Activated B cell treated with CpG ODN at 0.5 μM for 24 hours (primary cell): ENCODE data around the gene HOXB3. TPM values are rescaled to one million over a fixed set of nuclear protein-coding genes. Genes with fewer than 3 reads are reported as not detected.

ENCODE experiments used
- ATAC-seq: fragments of 200-7000 bp; cut with Tn5 transposase; one replicate; pipeline ENCODE4 v1.10.0; 2021; ENCODE audit warnings: low read depth, mild to moderate bottlenecking, moderate library complexity
- CTCF ChIA-PET: fragments of 350-600 bp; sonication (Branson Sonifier 250); formaldehyde crosslinking; loops from one replicate; lab custom pipeline; 2021; ENCODE audit warnings: antibody characterized with exemption; lab: Charles Lee
- POLR2A ChIA-PET: fragments of 350-600 bp; sonication (Branson Sonifier 250); formaldehyde crosslinking; loops from one replicate; lab custom pipeline; 2021; ENCODE audit warnings: antibody characterized with exemption; lab: Charles Lee
- DNase-seq: peaks from one replicate; pipeline ENCODE4 v3.0.0; 2022
- H3K27ac Mint-ChIP-seq: one replicate; pipeline ENCODE4 v1.8.0; 2020; ENCODE audit warnings: mixed read lengths
- H3K27me3 Mint-ChIP-seq: one replicate; pipeline ENCODE4 v1.8.0; 2021; ENCODE audit warnings: mixed read lengths
- H3K36me3 Mint-ChIP-seq: one replicate; pipeline ENCODE4 v1.8.0; 2021; ENCODE audit warnings: low read depth, mixed read lengths
- H3K4me1 Mint-ChIP-seq: one replicate; pipeline ENCODE4 v1.8.0; 2021; ENCODE audit warnings: mixed read lengths
- H3K4me3 Mint-ChIP-seq: one replicate; pipeline ENCODE4 v1.8.0; 2020; ENCODE audit warnings: mild to moderate bottlenecking, mixed read lengths
- H3K9me3 Mint-ChIP-seq: one replicate; pipeline ENCODE4 v1.8.0; 2020; ENCODE audit warnings: mixed read lengths
- intact Hi-C: fragments of 100-400 bp; cut with micrococcal nuclease; formaldehyde crosslinking; loops from one replicate; pipeline ENCODE4 v1.15.1; 2024
- total RNA-seq: library from RNA; stranded (reverse); gene quantifications from 2 replicates; pipeline ENCODE4 v1.2.3, GENCODE V29; 2022
- TF ChIP-seq, protein P1 (sequence below): fragments of 200-600 bp; IDR thresholded peaks from one replicate; pipeline ENCODE4 v1.8.0; 2022; ENCODE audit warnings: antibody characterized with exemption, mild to moderate bottlenecking

HOXB3 gene
- total RNA-seq = 1.4 and 2.6 TPM in 2 replicates

DNA sequence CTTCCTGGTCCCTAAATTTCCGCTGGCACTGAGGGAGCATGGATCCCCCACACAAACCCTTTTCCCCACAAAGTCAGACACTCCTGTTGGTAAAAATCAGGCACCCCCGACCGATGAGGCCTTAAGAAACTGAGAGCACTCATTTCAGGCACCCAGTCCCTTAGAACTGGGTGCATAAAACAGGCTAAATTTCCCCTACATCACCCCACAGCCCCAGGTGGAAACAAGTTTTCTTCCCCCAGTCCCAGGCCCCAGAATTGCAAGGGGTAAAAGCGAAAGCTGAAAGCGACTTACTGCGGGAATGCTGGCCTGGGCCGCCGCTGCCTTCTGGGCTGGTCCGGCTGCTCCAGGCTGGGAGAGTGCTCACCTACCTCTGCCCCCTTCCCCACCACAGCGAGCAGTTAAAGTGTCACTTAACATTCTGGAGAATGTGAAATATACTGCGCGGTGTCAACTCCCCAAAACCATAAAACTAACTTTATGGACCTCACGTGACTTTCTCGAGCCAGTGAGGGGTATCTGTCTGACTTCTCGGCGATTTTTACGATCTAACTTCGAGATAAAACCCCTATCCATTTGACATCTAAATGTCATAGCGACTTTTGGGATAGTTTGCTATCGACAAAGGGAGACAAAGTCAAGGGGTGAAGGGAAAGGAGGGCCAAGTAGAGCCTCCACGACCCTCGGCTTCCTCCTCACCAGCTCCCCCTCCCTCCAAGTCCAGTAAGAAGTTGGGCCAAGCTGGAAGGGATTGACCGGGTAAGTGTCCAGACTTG lies at the start of gene HOXB3:
HOXB3 (minus strand) TSS at position 411 of the 776 bp plus-strand sequence. CDS start 37,767 bp downstream, outside the sequence.
- TF ChIP-seq, protein P1, sequence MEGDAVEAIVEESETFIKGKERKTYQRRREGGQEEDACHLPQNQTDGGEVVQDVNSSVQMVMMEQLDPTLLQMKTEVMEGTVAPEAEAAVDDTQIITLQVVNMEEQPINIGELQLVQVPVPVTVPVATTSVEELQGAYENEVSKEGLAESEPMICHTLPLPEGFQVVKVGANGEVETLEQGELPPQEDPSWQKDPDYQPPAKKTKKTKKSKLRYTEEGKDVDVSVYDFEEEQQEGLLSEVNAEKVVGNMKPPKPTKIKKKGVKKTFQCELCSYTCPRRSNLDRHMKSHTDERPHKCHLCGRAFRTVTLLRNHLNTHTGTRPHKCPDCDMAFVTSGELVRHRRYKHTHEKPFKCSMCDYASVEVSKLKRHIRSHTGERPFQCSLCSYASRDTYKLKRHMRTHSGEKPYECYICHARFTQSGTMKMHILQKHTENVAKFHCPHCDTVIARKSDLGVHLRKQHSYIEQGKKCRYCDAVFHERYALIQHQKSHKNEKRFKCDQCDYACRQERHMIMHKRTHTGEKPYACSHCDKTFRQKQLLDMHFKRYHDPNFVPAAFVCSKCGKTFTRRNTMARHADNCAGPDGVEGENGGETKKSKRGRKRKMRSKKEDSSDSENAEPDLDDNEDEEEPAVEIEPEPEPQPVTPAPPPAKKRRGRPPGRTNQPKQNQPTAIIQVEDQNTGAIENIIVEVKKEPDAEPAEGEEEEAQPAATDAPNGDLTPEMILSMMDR = no peak
- Mint-ChIP-seq H3K27me3 (peaks cover 78% of the 10 kb centered on the region), H3K4me3 (peak within 1 kb of the TSS; percentile 64)

DNA sequence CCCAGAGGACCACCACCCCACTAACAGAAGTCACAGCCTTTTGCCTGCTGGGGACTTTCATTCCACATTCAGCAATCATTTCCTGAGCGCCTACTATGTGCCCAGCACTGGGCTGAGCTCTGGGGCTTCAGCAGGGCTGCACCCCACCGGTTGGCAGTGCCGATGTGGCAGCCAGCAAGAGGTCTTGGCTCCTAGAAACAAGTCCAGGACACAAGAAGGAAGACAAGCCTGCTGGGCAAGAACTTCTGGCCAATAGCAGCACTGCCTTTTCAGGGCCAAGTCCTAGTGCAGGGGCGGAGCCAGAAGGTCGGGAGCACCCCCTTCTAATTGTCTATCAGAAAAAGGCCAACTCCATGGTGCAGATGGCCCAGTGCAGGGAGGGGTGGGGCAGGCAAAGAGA lies 49.1 kb upstream of the HOXB3 start:
- ATAC-seq (no peak), DNase-seq (no peak)
- Mint-ChIP-seq H3K4me3 (no peak overlapping the region), H3K27me3 (peaks cover 85% of the 10 kb centered on the region), H3K9me3 (no peaks in the 10 kb centered on the region), H3K36me3 (no peaks in the 10 kb centered on the region), H3K4me1 (peaks cover 15% of the 10 kb centered on the region), H3K27ac (no peak overlapping the region)
- intact Hi-C loops = no loop called here
- TF ChIP-seq, protein P1 = no peak
- ChIA-PET POLR2A (no interaction called here), CTCF (no interaction called here)

More for the DNA sequence above, at the start of gene HOXB3:
- Mint-ChIP-seq H3K27ac (no peak within 1 kb of the TSS), H3K9me3 (no peaks in the 10 kb centered on the region), H3K4me1 (peaks cover 50% of the 10 kb centered on the region), H3K36me3 (no peaks in the 10 kb centered on the region)
- ChIA-PET CTCF (interaction anchor here (0.7 to 2.9 kb wide), 6 partner anchors 23 to 282 kb away, joined by 3 to 13 read pairs (median 4); no protein-coding TSS in a partner anchor), POLR2A (no interaction called here)
- intact Hi-C loops = loop anchor here (10.0 kb wide), 1 partner anchor 435 kb away; no protein-coding TSS in a partner anchor
- ATAC-seq (no peak), DNase-seq (no peak)

DNA sequence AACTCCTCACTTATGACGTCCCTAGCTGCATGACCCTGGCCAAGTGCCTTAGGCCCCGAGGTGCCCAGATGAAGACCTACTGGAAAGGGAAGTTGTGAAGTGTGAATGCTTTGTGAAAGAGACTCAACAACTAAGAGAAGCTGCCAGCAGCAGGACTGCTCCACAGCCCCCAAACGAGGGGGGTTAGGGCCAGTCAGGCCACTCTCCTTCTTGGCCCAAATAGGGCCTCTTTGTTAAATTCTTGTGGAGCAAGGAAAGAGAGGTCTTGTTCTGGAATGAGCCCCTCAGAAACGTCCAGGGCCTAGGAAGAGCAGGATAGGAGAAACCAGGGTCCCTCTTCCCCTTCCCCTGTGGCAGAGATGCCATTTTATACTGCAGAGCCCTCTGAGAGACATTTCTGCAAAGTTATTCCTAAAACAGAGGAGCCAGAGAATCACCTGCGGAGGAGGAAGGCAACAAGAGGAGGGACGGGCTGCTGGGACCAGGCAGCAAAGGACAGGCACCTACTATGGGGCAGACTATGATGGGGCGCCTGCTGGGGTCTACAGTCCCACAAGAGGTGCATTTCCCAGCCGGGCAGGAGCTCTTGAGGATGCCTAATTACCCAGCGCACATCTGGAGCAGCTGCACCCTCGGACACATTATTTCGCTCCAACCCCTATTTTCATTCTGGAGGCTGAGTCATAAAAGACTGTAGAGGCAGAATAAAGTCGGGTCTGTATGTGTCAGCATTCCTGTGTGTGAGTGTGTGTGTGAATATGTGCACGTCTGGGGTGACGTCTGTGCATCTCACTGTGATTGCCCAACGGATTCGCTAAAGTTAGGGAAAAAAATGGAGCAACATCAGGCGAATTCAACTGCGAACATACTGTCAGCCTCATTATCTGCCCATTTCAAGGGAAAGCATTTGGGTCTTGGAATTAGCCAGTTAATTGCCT lies 47.6 kb upstream of the HOXB3 start:
- POLR2A ChIA-PET = no interaction called here
- H3K27me3 Mint-ChIP-seq = peaks cover 81% of the 10 kb centered on the region
- ATAC-seq (no peak), DNase-seq (no peak)
- no peaks in the 10 kb centered on the region for H3K9me3 Mint-ChIP-seq
- no peaks in the 10 kb centered on the region for H3K36me3 Mint-ChIP-seq
- H3K27ac Mint-ChIP-seq = no peak overlapping the region
- H3K4me1 Mint-ChIP-seq = peaks cover 15% of the 10 kb centered on the region
- intact Hi-C loops = no loop called here
- CTCF ChIA-PET = interaction anchor here (1.3 to 2.3 kb wide), 2 partner anchors 10 to 17 kb away, joined by 3 to 11 read pairs; no protein-coding TSS in a partner anchor
- H3K4me3 Mint-ChIP-seq = no peak overlapping the region
- TF ChIP-seq, protein P1 = no peak

DNA sequence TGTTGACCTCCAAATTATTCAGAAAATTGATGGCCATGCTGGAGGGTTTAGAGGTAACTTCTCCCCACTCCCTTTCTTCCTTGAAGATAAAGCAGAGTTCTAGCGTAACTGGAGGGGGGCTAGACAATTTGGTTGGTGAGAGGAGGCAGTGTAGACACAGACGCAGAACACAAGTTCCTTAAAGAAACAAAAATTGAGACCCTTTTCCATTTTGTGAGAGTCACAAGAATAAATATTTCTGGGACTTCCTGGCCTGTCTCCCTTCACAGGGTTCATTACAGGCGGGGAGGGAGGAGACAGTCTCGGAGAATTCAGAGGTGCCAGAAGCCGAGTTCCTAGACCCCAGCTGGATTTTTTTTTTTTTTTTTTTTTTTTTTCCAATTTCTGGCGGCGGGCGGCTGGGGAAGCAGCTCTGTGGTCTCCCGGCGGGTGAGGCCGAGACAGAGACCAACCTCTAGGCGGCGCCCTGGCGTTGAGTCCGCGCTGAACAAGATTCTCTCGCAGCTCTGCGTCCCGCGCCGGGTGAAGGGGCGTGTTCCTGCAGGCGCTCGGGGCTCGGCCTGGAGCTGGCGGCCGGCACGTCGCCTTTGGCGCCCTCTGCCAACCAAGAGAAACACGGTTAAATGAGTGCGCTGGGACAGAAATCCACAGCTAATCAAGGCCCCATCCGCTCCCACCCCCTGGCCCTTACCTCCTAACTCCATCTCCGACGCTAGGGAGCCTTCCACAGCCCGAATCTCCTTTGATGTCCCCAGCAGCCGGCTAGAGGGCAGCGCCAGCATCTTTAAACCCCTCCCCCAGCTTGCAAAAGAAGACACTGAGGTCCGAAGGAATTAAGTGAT lies 46.4 kb upstream of the HOXB3 start:
- H3K27ac Mint-ChIP-seq = no peak overlapping the region
- H3K4me1 Mint-ChIP-seq = peaks cover 6% of the 10 kb centered on the region
- H3K9me3 Mint-ChIP-seq = no peaks in the 10 kb centered on the region
- intact Hi-C loops = no loop called here
- H3K27me3 Mint-ChIP-seq = peaks cover 82% of the 10 kb centered on the region
- POLR2A ChIA-PET = interaction anchor here (0.6 to 0.8 kb wide), 3 partner anchors 18 to 573 kb away, joined by 3 to 6 read pairs (median 4); no protein-coding TSS in a partner anchor
- ATAC-seq = peak; percentile 71
- no peaks in the 10 kb centered on the region for H3K36me3 Mint-ChIP-seq
- no peak overlapping the region for H3K4me3 Mint-ChIP-seq
- DNase-seq = no peak
- TF ChIP-seq, protein P1 = no peak
- CTCF ChIA-PET = interaction anchor here (0.6 to 2.3 kb wide), 7 partner anchors 10 to 103 kb away, joined by 3 to 11 read pairs (median 3); partner anchors contain the start of gene HOXB9
